Stimulated activated effector memory CD8-positive, alpha-beta T cell treated with anti-CD3 and anti-CD28 coated beads, Interleukin-12 subunit alpha, Interleukin-12 subunit beta, amount 100 ng/mL, for 72 hours (primary cell): ENCODE data around the gene RPL13A.
A peak's percentile ranks its signal among the peaks of the same experiment; 100 is the strongest.

Experiments used
- ATAC-seq: fragments of 150-1000 bp; cut with Tn5 transposase; 2 replicates; pipeline ENCODE4 v1.10.0; 2021
- DNase-seq, 2 donors: peaks; one replicate each; pipeline ENCODE4 v3.0.0; 2021 to 2022; ENCODE audit warnings: low spot score in 2 of 2
- H3K27ac Mint-ChIP-seq: one replicate; pipeline ENCODE4 v1.8.0; 2022; ENCODE audit warnings: mild to moderate bottlenecking, mixed read lengths
- H3K36me3 Mint-ChIP-seq: one replicate; pipeline ENCODE4 v1.8.0; 2022; ENCODE audit warnings: mild to moderate bottlenecking, mixed read lengths
- H3K4me1 Mint-ChIP-seq: one replicate; pipeline ENCODE4 v1.8.0; 2022; ENCODE audit warnings: mixed read lengths
- H3K4me3 Mint-ChIP-seq: one replicate; pipeline ENCODE4 v1.8.0; 2022; ENCODE audit warnings: mild to moderate bottlenecking, mixed read lengths
- H3K9me3 Mint-ChIP-seq: one replicate; pipeline ENCODE4 v1.8.0; 2022; ENCODE audit warnings: mixed read lengths

The RPL13A gene

GRCh38 chr19:49488046-49488862 lies 846 bp downstream of the RPL13A start:
- no peaks in the 10 kb centered on the region for H3K9me3 Mint-ChIP-seq
- H3K36me3 Mint-ChIP-seq: peaks cover 99% of the 10 kb centered on the region
- peak overlapping the region; percentile 100 for H3K27ac Mint-ChIP-seq
- no peak for ATAC-seq
- peaks cover 68% of the 10 kb centered on the region for H3K4me1 Mint-ChIP-seq
- no peak for DNase-seq
- H3K4me3 Mint-ChIP-seq: peak overlapping the region; percentile 93

GRCh38 chr19:49488863-49489537 lies 1.6 kb downstream of the RPL13A start:
- Mint-ChIP-seq H3K4me3 (peak overlapping the region; percentile 93), H3K4me1 (peaks cover 72% of the 10 kb centered on the region), H3K9me3 (no peaks in the 10 kb centered on the region), H3K36me3 (peaks cover 99% of the 10 kb centered on the region), H3K27ac (peak overlapping the region; percentile 100)
- ATAC-seq (no peak), DNase-seq (no peak)

- peaks cover 72% of the 10 kb centered on the region for H3K4me1 Mint-ChIP-seq
- no peaks in the 10 kb centered on the region for H3K9me3 Mint-ChIP-seq
- peak overlapping the region; percentile 93 for H3K4me3 Mint-ChIP-seq
- H3K36me3 Mint-ChIP-seq: peaks cover 98% of the 10 kb centered on the region
- DNase-seq: peak in 1 of 2 donors; percentile 79
- H3K27ac Mint-ChIP-seq: peak overlapping the region; percentile 100
- ATAC-seq: peak; percentile 39
Observed at GRCh38 chr19:49489601-49490167, 2.3 kb downstream of the RPL13A start.

- Mint-ChIP-seq H3K4me1 (peaks cover 72% of the 10 kb centered on the region), H3K9me3 (no peaks in the 10 kb centered on the region), H3K36me3 (peaks cover 92% of the 10 kb centered on the region), H3K27ac (peak overlapping the region; percentile 100), H3K4me3 (peak overlapping the region; percentile 93)
- peak in 1 of 2 donors; percentile 56 for DNase-seq
- no peak for ATAC-seq
Observed at GRCh38 chr19:49490287-49491029, 3.0 kb downstream of the RPL13A start.

- Mint-ChIP-seq H3K4me3 (peak overlapping the region; percentile 93), H3K36me3 (peaks cover 92% of the 10 kb centered on the region), H3K27ac (peak overlapping the region; percentile 100), H3K4me1 (peaks cover 73% of the 10 kb centered on the region), H3K9me3 (no peaks in the 10 kb centered on the region)
- DNase-seq (no peak), ATAC-seq (no peak)
Observed at GRCh38 chr19:49491030-49491803, 3.8 kb downstream of the RPL13A start.

GRCh38 chr19:49491804-49492572 lies 4.6 kb downstream of the RPL13A start:
- H3K36me3 Mint-ChIP-seq: peaks cover 93% of the 10 kb centered on the region
- no peak for ATAC-seq
- H3K27ac Mint-ChIP-seq: peak overlapping the region; percentile 100
- peak in 1 of 2 donors; percentile 52 for DNase-seq
- no peaks in the 10 kb centered on the region for H3K9me3 Mint-ChIP-seq
- peak overlapping the region; percentile 93 for H3K4me3 Mint-ChIP-seq
- peaks cover 72% of the 10 kb centered on the region for H3K4me1 Mint-ChIP-seq

- Mint-ChIP-seq H3K4me1 (peaks cover 72% of the 10 kb centered on the region), H3K36me3 (peaks cover 93% of the 10 kb centered on the region), H3K4me3 (peak overlapping the region; percentile 93), H3K9me3 (no peaks in the 10 kb centered on the region), H3K27ac (peak overlapping the region; percentile 100)
- ATAC-seq (no peak), DNase-seq (peak in 1 of 2 donors; percentile 57)
Observed at GRCh38 chr19:49492573-49493405, 5.4 kb downstream of the RPL13A start.

GRCh38 chr19:49496574-49497008 lies 9.2 kb downstream of the RPL13A start:
- peaks cover 66% of the 10 kb centered on the region for H3K4me1 Mint-ChIP-seq

GRCh38 chr19:49497047-49497788 lies 9.8 kb downstream of the RPL13A start:
- Mint-ChIP-seq H3K36me3 (peaks cover 82% of the 10 kb centered on the region), H3K27ac (peak overlapping the region; percentile 99), H3K4me3 (peak overlapping the region; percentile 98), H3K4me1 (peaks cover 59% of the 10 kb centered on the region), H3K9me3 (no peaks in the 10 kb centered on the region)
- ATAC-seq (no peak), DNase-seq (peak in 1 of 2 donors; percentile 79)

More at GRCh38 chr19:49496574-49497008, 9.2 kb downstream of the RPL13A start:
- H3K36me3 Mint-ChIP-seq: peaks cover 88% of the 10 kb centered on the region
- no peaks in the 10 kb centered on the region for H3K9me3 Mint-ChIP-seq
- ATAC-seq (no peak), DNase-seq (no peak)
- H3K27ac Mint-ChIP-seq: peak overlapping the region; percentile 99
- H3K4me3 Mint-ChIP-seq: peak overlapping the region; percentile 98

GRCh38 chr19:49497789-49498103 lies 10.3 kb downstream of the RPL13A start:
- Mint-ChIP-seq H3K9me3 (no peaks in the 10 kb centered on the region), H3K4me3 (peak overlapping the region; percentile 98), H3K4me1 (peaks cover 58% of the 10 kb centered on the region), H3K27ac (peak overlapping the region; percentile 99), H3K36me3 (peaks cover 77% of the 10 kb centered on the region)
- ATAC-seq: no peak
- no peak for DNase-seq

GRCh38 chr19:49498475-49498874 lies 11.1 kb downstream of the RPL13A start:
- Mint-ChIP-seq H3K4me1 (peaks cover 54% of the 10 kb centered on the region), H3K4me3 (peak overlapping the region; percentile 98), H3K9me3 (no peaks in the 10 kb centered on the region), H3K36me3 (peaks cover 70% of the 10 kb centered on the region), H3K27ac (peak overlapping the region; percentile 99)
- ATAC-seq (no peak), DNase-seq (no peak)

GRCh38 chr19:49499030-49499670 lies 11.7 kb downstream of the RPL13A start:
- Mint-ChIP-seq H3K4me1 (peaks cover 53% of the 10 kb centered on the region), H3K4me3 (peak overlapping the region; percentile 98), H3K27ac (peak overlapping the region; percentile 99), H3K36me3 (peaks cover 63% of the 10 kb centered on the region), H3K9me3 (no peaks in the 10 kb centered on the region)
- peak in 1 of 2 donors; percentile 61 for DNase-seq
- no peak for ATAC-seq
